ENCODE results near the gene EEF1AKMT2.

EEF1AKMT2 gene

DNA sequence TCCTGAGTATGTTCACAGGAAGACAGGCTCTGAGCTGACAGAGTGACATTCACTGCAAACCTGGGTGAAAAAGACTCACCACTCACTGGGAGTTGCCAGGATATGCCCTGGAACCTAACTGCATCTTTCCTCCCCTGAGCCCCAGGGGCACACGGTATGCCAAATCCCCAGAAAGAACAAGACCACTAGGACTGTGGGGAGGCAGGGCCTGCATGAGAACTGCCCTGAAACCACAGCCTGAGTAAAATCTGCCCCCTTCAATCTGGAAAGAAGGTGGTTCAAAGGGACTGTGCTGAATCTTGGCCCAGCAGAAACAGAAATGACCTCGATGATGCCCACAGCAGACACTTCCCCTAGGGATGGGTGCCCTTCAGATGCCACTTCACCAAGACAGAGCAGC, 54.0 kb downstream of the EEF1AKMT2 start:
- DNase-seq (ENCODE audit: low read depth in 2 of 2) = no peak

- DNase-seq (ENCODE audit: low read depth in 2 of 2) = no peak
Observed at GRCh38 chr10:124737221-124737620, 54.5 kb downstream of the EEF1AKMT2 start.

- DNase-seq (ENCODE audit: low read depth in 2 of 2) = no peak
Observed at GRCh38 chr10:124736491-124737136, 55.1 kb downstream of the EEF1AKMT2 start.

DNA sequence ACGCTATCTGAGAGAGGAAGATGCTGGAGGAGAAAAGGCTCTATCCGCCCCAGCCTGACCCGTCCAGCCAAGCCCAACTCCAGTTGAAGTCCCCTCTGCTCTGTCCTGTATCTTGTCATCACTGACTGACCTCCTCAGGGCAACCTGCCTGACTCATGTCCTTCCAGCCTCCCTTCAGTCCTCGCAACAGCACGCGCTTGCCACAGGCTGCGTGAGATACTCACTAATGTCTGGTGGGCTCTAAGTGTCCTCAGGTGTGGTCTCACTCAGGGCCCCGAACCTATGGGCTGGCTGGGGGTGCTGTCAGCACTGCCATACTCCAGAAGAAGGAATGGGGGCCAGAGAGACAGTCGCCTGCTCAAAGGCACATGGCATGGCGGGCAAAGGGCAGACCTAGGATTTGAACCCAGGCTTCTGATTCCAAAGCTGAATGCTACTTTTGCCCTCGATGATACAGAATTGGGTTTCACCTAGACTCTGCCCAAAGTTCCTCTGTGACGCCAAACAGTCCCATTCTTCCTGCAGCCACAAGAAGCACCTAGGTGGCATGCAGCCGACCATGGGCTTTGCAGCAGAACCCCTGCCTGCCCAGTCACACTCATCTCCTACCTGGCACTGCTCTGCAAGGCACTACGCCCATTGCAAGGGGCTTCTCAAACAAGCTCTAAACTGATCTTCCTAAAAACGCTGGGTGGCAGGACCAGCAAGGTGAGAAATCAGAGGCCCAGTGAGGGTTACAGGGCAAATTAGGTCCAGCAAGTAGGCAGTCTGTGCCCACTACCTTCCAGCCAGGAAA, 56.0 kb downstream of the EEF1AKMT2 start:
- DNase-seq (ENCODE audit: low read depth in 2 of 2) = no peak

DNA sequence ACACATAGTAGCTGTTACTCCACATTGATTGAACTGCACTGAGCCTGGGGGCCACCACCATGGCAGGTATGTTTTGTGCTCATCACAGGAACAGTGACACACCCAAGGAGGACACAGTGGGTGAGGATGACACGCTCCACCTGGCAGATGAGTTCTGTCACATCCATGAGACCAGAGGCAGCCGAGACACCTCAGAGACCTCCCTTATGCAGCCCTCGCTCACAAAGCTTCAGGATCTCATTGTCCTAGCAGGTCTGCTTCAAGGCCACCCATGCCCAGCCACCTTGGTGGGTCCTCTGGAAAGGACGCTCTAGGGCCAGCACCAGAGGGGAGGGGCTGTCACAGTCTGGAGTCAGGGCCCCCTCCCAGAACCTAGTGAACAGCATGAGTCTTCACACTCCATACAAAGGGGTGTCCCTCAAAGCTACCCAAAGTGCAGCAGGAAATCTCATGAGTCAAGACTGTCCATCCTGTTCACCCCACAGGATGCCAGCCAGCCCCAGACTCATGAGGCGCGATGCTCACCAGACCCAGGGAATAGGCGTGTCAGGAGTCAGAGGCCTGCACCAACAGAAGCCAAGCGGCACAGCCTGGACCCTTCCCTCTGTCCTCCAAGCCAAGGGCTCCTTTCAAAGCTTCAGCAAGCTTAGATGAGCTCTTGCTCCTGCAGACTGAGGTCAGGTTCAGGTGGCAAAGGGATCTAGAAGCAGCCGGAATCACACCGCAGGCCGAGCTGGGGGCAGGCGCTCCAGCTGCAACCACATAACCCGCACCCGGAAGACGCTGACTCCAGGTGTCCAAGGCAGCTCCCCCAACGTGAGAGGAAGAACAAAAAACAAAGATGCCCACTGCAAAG, 57.1 kb downstream of the EEF1AKMT2 start:
- no peak for DNase-seq (ENCODE audit: low read depth in 2 of 2)

GRCh38 chr10:124733571-124734245, 58.0 kb downstream of the EEF1AKMT2 start:
- DNase-seq (ENCODE audit: low read depth in 2 of 2) = no peak

GRCh38 chr10:124732931-124733570, 58.6 kb downstream of the EEF1AKMT2 start:
- DNase-seq (ENCODE audit: low read depth in 2 of 2) = no peak

GRCh38 chr10:124731551-124731950, 60.1 kb downstream of the EEF1AKMT2 start:
- DNase-seq (ENCODE audit: low read depth in 2 of 2) = no peak

- DNase-seq (ENCODE audit: low read depth in 2 of 2) = no peak
Observed at GRCh38 chr10:124730790-124731189, 60.9 kb downstream of the EEF1AKMT2 start.

DNA sequence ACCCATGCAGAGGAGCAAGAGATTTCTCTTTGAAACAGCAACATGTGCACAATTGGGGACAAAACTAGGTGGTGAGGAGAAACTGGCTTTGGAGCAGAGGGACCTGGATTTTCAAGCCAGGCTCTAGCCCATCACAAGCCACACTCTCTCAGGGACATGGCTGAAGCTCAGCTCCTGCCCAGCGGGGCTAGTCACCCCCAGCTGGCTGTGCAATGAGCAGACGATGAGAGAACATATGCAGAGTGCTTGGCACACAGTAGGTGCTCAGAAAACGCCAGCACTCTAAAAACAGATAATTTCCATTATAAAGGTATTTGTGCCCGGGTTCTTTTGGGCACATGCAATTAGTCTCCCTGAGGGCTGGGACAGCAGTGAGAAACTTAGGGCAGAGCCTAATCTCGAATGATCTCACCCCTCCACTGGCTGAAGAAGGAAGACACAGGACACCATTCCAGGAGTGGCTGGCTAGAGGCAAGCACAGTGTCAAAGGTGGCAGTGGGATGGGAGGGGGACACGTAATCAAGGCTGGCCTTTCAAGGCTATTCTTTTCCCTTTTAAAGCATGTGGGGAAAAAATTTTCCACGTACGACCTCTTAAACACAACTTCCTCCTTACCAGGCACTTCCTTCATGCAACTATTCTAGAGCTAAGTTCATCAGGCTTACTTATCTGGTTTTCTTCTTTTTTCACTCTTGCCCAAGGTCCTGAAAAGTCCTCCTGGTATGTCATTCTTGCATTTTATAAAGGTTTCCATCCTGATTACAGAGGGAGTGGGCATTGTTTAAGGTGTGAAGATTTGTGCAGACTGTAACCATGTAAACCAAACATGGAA, 62.6 kb downstream of the EEF1AKMT2 start:
- DNase-seq (ENCODE audit: low read depth in 2 of 2) = no peak

DNA sequence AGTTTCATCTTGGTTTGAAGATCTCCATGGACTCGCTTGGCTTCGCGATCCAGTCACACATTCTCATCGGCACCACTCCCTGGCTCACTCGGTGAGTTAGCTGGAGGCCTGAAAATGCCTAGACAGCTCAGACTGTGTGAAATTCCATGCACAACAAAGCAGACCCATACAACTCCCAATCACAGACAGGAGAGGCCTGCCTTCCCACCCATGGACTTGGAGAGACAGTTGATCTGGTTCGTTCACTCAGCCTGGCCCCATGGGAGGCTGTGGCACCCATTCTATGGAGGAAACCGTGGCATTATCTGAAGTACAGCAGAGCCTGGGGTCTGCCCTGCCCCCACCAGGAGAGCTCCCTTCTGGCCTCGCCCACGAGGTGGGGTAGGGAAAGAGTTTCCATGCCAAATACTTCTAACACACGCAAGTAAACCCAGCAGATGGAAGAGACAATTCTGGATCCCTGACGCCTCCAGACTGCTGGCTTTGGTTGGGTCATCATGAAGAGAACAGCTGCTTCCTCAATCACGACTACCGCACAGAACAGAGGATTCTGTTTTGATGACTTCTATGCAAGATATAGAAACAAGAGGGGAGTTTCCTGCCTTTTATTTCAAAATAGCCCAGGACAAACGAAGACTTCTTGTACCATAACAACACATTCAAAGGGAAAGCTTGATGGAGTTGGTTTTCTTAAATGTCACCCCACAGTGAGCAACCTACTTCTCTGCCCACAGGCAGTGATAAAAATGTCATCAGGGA, 63.4 kb downstream of the EEF1AKMT2 start:
- DNase-seq (ENCODE audit: low read depth in 2 of 2) = no peak

- no peak for DNase-seq (ENCODE audit: low read depth in 2 of 2)
Observed at GRCh38 chr10:124727361-124727960, 64.2 kb downstream of the EEF1AKMT2 start.

DNA sequence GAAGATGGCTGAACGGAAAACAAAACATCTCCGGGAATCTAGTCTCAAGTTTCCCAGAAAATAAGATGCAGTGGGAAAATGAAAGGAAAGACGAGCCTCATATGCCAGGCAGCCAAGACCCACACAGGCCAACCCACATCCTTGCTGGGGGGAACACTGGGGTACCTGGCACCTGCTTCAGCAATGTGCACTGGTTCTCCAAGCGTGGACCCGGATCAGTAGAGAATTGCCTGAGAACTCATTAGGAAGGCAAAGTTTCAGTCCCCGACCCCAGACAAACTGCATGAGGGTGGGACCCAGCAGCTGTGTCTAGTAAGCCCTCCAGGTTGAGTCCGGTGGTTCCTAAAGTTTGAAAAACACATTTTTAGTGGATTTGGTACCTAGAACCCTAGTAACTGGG, 65.9 kb downstream of the EEF1AKMT2 start:
- DNase-seq (ENCODE audit: low read depth in 2 of 2) = no peak

GRCh38 chr10:124725171-124725631, 66.5 kb downstream of the EEF1AKMT2 start:
- no peak for DNase-seq (ENCODE audit: low read depth in 2 of 2)

GRCh38 chr10:124724279-124725027, 67.2 kb downstream of the EEF1AKMT2 start:
- no peak for DNase-seq (ENCODE audit: low read depth in 2 of 2)

DNA sequence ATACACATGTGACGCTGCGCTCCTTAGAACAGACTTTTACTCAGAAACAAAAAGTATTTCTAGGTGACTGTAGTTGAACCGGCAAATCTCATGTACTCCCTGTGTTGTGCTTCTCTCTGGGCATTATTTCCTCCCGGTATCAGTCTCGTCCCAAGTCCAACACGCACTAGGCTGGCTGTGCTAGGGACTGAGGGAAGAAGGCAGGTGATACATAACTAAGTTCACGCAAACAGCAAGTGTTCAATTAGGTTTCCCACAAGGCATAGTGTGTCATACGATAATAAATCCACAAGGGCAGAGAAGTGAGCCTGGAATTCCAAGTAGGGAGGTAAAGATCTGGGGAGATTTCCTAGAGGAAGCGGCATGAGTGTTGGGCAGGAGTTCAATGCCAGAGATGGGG, 67.9 kb downstream of the EEF1AKMT2 start:
- no peak for DNase-seq (ENCODE audit: low read depth in 2 of 2)

DNA sequence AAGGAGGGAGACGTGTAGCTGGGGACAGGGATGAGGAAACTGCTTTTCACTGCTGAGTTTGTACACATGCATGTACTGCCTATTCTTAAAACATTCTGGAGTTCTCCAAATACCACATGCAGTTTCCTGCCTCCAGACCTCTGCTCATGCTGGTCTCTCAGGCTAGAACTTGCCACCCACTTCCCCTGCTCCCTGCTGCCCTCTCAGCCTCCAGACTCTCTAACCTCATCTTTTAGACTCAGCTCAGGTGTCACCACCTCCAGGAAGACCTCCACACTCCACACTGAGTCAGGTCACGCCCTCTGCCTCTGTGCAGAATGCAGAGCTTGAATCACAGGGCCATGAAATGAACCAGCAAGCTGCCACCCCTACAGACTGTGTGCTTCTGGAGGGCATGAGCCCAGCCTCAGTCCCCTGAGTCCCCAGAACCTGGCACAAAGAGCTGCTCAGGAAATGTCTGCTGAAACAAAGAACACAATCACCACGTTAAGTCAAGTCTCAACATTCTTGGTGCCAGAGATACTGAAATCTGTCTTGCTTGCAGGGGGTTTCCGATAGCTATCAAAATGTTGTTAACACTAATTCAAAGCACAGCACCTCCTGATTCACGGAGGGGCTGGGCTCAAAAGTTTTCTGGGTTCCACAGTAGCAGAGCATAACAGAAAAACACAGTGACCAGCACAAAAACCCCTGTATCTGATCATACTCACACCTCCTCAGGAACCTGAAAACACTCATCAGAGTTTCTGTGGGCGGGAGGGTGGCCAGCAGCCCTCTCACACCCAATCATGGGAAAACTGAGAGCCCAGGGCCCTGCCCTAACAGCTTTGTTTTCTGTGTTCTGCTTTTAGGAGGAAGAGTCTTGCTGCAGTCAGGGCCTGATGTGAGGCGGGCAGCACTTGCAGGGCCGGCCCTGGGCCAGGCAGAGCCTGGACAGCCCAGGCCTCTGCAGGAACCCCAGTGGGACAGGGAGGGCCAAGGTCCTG, 68.6 kb downstream of the EEF1AKMT2 start:
- no peak for DNase-seq (ENCODE audit: low read depth in 2 of 2)

Measured in stimulated activated CD8-positive, alpha-beta memory T cell treated with anti-CD3 and anti-CD28 coated beads, Interleukin-7, amount 100 ng/mL, for 1 hour (primary cell).